SK-N-SH treated with all-trans-retinoic acid at 6 μM for 48 hours (cell line): ENCODE measurements around the gene VTA1.
"Not testable (repeated sequence)": the region's sequence is repeated elsewhere in the genome, so short reads cannot be mapped to it uniquely, and the experiment has no call there.

Experiments used
- ATAC-seq: fragments of 200-7000 bp; cut with Tn5 transposase; 3 replicates; pipeline ENCODE4 v1.9.1; 2020; ENCODE audit warnings: mild to moderate bottlenecking, moderate library complexity
- ARNTL ChIP-seq: fragments of 450-650 bp; formaldehyde crosslinking; IDR thresholded peaks from 2 replicates; pipeline ENCODE4 v1.5.0; 2020; ENCODE audit warnings: low read depth, mild to moderate bottlenecking, moderate library complexity, borderline replicate concordance
- BACH2 ChIP-seq: fragments of 250-450 bp; sonication (Bioruptor Pico); IDR thresholded peaks from 2 replicates; pipeline ENCODE4 v1.9.0; 2021; ENCODE audit warnings: mild to moderate bottlenecking, borderline replicate concordance
- CSDC2 ChIP-seq: fragments of 250-450 bp; sonication (Bioruptor Pico); IDR thresholded peaks from 2 replicates; pipeline ENCODE4 v1.5.0; 2020; ENCODE audit warnings: mild to moderate bottlenecking, moderate library complexity
- GLIS3 ChIP-seq: fragments of 250-450 bp; sonication (Bioruptor Pico); IDR thresholded peaks from 2 replicates; pipeline ENCODE4 v1.5.0; 2020; ENCODE audit warnings: mild to moderate bottlenecking, moderate library complexity
- ISL1 ChIP-seq: fragments of 250-450 bp; sonication (Bioruptor Pico); IDR thresholded peaks from 2 replicates; pipeline ENCODE4 v2.1.2; 2022; ENCODE audit warnings: mild to moderate bottlenecking, moderate library complexity
- OSR1 ChIP-seq: fragments of 250-450 bp; sonication (Bioruptor Pico); IDR thresholded peaks from 2 replicates; pipeline ENCODE4 v1.8.0; 2022; ENCODE audit warnings: moderate library complexity, mild to moderate bottlenecking, inconsistent platforms
- PPARA ChIP-seq: fragments of 250-450 bp; sonication (Bioruptor Pico); IDR thresholded peaks from 2 replicates; pipeline ENCODE4 v1.5.0; 2020; ENCODE audit warnings: mild to moderate bottlenecking, borderline replicate concordance
- RARB ChIP-seq: fragments of 250-450 bp; sonication (Bioruptor Pico); IDR thresholded peaks from 2 replicates; pipeline ENCODE4 v1.8.0; 2021; ENCODE audit warnings: mild to moderate bottlenecking, moderate library complexity
- SNAI2 ChIP-seq: fragments of 250-450 bp; sonication (Bioruptor Pico); IDR thresholded peaks from 2 replicates; pipeline ENCODE4 v1.5.0; 2020; ENCODE audit warnings: mild to moderate bottlenecking, moderate library complexity
- TCF4 ChIP-seq: fragments of 250-450 bp; sonication (Bioruptor Pico); IDR thresholded peaks from 2 replicates; pipeline ENCODE4 v1.8.0; 2021; ENCODE audit warnings: mild to moderate bottlenecking, moderate library complexity, borderline replicate concordance
- TOX ChIP-seq: fragments of 250-450 bp; sonication (Bioruptor Pico); IDR thresholded peaks from 2 replicates; pipeline ENCODE4 v1.8.0; 2021; ENCODE audit warnings: mild to moderate bottlenecking, moderate library complexity, borderline replicate concordance
- ZC3H10 ChIP-seq: fragments of 250-450 bp; sonication (Bioruptor Pico); IDR thresholded peaks from 2 replicates; pipeline ENCODE4 v1.5.1; 2021; ENCODE audit warnings: mild to moderate bottlenecking, moderate library complexity
- ZFP3 ChIP-seq: fragments of 250-450 bp; sonication (Bioruptor Pico); IDR thresholded peaks from 2 replicates; pipeline ENCODE4 v1.5.0; 2020; ENCODE audit warnings: mild to moderate bottlenecking, moderate library complexity
- ZFP30 ChIP-seq: fragments of 450-650 bp; formaldehyde crosslinking; IDR thresholded peaks from 2 replicates; pipeline ENCODE4 v1.5.0; 2022; ENCODE audit warnings: mild to moderate bottlenecking, moderate library complexity
- ZNF565 ChIP-seq: fragments of 450-650 bp; formaldehyde crosslinking; conservative IDR thresholded peaks from 2 replicates; pipeline ENCODE4 v1.5.0; 2020; ENCODE audit warnings: low read depth, mild to moderate bottlenecking, moderate library complexity
- ZNF70 ChIP-seq: fragments of 450-650 bp; formaldehyde crosslinking; IDR thresholded peaks from 2 replicates; pipeline ENCODE4 v1.5.0; 2020; ENCODE audit warnings: mild to moderate bottlenecking, moderate library complexity
- ZNF8 ChIP-seq: fragments of 450-650 bp; formaldehyde crosslinking; IDR thresholded peaks from 2 replicates; pipeline ENCODE4 v1.5.0; 2020; ENCODE audit warnings: mild to moderate bottlenecking, moderate library complexity
- TF ChIP-seq, protein P1 (sequence below): fragments of 250-450 bp; sonication (Bioruptor Pico); IDR thresholded peaks from 2 replicates; pipeline ENCODE4 v1.5.1; 2020; ENCODE audit warnings: low read depth, mild to moderate bottlenecking, moderate library complexity
- TF ChIP-seq, protein P2 (sequence below): fragments of 250-450 bp; sonication (Bioruptor Pico); IDR thresholded peaks from 2 replicates; pipeline ENCODE4 v1.8.0; 2021; ENCODE audit warnings: low read depth, mild to moderate bottlenecking, moderate library complexity, borderline replicate concordance
- TF ChIP-seq, protein P3 (sequence below): fragments of 250-450 bp; sonication (Bioruptor Pico); IDR thresholded peaks from 2 replicates; pipeline ENCODE4 v1.5.0; 2020; ENCODE audit warnings: mild to moderate bottlenecking, moderate library complexity
- TF ChIP-seq, protein P4 (sequence below): fragments of 250-450 bp; sonication (Bioruptor Pico); IDR thresholded peaks from 2 replicates; pipeline ENCODE4 v1.5.1; 2021; ENCODE audit warnings: mild to moderate bottlenecking, moderate library complexity

VTA1 gene

DNA sequence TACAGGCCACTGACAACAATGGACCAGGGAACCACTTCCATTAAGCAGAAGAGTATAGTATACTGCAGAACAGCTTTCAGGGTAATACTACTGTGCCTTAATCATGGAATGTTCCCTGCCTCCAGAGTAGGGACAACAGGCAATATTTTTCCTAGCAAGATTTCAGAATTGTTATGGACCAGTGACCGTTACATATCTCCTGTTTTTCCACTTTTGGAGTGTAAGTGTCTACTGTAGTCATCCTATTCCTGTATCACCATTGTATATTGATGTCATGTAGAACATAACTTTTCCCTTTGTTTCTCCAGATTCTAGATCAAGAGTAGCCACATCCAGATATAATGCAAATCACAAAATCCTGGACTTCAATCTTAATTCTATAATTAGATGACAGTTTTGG is 16.2 kb upstream of the VTA1 start:
- TF ChIP-seq RARB (no peak), CSDC2 (CRISPR knock-in tag) (no peak), ZNF8 (CRISPR knock-in tag) (no peak), ZFP3 (CRISPR knock-in tag) (no peak)
- no peak for ATAC-seq

DNA sequence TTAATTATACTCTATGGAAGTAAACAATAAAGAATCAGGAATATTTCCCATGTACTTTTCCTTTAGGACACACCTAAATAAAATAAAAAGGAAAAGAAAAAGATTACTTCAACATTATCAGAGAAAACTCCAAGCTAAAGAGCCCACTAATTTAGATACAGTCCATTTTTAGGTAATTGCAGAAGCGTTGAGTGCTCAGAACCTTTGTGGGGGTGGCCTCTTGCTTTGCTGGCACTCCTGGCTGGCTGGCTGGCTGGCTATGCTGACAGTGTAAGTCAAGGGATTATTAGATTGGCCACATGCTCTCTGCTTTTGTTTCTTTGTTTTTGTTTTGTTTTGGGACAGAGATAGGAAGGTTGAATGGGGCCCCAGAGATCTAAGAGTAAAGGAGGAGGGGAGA is 14.4 kb upstream of the VTA1 start, which contains the start of gene GJE1:
Gene GJE1, plus strand, starts transcription at position 301 of the 400 bp plus-strand sequence. CDS start 234 bp downstream, outside the sequence.
- no peak for ATAC-seq

DNA sequence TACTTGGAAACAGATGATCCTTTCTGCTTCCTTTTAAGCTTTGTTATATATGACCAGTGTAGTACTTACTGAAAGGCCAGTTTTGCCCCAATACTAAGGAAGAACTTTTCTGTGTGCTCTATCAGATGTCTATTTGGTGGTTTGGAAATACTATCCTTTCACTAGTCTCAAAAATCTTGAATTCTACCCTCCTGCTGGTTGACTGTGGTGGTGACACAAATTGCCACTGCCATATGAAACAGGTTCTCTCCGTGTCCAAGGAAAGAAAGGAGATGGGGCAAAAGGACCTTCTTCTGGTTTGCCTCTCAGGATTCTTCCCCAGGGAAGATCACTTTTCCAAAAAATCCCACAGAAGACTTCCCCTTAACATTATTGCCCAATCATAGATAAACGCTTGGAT is 8.2 kb upstream of the VTA1 start:
- no peak for ATAC-seq
- TF ChIP-seq, protein P1, sequence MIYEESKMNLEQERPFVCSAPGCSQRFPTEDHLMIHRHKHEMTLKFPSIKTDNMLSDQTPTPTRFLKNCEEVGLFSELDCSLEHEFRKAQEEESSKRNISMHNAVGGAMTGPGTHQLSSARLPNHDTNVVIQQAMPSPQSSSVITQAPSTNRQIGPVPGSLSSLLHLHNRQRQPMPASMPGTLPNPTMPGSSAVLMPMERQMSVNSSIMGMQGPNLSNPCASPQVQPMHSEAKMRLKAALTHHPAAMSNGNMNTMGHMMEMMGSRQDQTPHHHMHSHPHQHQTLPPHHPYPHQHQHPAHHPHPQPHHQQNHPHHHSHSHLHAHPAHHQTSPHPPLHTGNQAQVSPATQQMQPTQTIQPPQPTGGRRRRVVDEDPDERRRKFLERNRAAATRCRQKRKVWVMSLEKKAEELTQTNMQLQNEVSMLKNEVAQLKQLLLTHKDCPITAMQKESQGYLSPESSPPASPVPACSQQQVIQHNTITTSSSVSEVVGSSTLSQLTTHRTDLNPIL (CRISPR knock-in tag), result no peak
- TF ChIP-seq, protein P2, sequence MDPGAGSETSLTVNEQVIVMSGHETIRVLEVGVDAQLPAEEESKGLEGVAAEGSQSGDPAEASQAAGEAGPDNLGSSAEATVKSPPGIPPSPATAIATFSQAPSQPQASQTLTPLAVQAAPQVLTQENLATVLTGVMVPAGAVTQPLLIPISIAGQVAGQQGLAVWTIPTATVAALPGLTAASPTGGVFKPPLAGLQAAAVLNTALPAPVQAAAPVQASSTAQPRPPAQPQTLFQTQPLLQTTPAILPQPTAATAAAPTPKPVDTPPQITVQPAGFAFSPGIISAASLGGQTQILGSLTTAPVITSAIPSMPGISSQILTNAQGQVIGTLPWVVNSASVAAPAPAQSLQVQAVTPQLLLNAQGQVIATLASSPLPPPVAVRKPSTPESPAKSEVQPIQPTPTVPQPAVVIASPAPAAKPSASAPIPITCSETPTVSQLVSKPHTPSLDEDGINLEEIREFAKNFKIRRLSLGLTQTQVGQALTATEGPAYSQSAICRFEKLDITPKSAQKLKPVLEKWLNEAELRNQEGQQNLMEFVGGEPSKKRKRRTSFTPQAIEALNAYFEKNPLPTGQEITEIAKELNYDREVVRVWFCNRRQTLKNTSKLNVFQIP (CRISPR knock-in tag), result no peak
- TF ChIP-seq ARNTL (CRISPR knock-in tag) (no peak), ISL1 (CRISPR knock-in tag) (no peak), ZC3H10 (CRISPR knock-in tag) (no peak), BACH2 (CRISPR knock-in tag) (no peak), ZFP30 (CRISPR knock-in tag) (no peak), TCF4 (no peak), ZNF70 (CRISPR knock-in tag) (no peak), OSR1 (CRISPR knock-in tag) (no peak), RARB (no peak)
- TF ChIP-seq, protein P3, sequence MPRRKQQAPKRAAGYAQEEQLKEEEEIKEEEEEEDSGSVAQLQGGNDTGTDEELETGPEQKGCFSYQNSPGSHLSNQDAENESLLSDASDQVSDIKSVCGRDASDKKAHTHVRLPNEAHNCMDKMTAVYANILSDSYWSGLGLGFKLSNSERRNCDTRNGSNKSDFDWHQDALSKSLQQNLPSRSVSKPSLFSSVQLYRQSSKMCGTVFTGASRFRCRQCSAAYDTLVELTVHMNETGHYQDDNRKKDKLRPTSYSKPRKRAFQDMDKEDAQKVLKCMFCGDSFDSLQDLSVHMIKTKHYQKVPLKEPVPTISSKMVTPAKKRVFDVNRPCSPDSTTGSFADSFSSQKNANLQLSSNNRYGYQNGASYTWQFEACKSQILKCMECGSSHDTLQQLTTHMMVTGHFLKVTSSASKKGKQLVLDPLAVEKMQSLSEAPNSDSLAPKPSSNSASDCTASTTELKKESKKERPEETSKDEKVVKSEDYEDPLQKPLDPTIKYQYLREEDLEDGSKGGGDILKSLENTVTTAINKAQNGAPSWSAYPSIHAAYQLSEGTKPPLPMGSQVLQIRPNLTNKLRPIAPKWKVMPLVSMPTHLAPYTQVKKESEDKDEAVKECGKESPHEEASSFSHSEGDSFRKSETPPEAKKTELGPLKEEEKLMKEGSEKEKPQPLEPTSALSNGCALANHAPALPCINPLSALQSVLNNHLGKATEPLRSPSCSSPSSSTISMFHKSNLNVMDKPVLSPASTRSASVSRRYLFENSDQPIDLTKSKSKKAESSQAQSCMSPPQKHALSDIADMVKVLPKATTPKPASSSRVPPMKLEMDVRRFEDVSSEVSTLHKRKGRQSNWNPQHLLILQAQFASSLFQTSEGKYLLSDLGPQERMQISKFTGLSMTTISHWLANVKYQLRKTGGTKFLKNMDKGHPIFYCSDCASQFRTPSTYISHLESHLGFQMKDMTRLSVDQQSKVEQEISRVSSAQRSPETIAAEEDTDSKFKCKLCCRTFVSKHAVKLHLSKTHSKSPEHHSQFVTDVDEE, result no peak
- TF ChIP-seq, protein P4, sequence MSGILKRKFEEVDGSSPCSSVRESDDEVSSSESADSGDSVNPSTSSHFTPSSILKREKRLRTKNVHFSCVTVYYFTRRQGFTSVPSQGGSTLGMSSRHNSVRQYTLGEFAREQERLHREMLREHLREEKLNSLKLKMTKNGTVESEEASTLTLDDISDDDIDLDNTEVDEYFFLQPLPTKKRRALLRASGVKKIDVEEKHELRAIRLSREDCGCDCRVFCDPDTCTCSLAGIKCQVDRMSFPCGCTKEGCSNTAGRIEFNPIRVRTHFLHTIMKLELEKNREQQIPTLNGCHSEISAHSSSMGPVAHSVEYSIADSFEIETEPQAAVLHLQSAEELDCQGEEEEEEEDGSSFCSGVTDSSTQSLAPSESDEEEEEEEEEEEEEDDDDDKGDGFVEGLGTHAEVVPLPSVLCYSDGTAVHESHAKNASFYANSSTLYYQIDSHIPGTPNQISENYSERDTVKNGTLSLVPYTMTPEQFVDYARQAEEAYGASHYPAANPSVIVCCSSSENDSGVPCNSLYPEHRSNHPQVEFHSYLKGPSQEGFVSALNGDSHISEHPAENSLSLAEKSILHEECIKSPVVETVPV (CRISPR knock-in tag), result no peak

More for the DNA sequence above, 14.4 kb upstream of the VTA1 start, which contains the start of gene GJE1:
- no peak for TF ChIP-seq ZNF565 (CRISPR knock-in tag)
- no peak for TF ChIP-seq ZNF70 (CRISPR knock-in tag)
- TF ChIP-seq ZC3H10 (CRISPR knock-in tag), result no peak
- TF ChIP-seq, protein P3, result no peak
- no peak for TF ChIP-seq ISL1 (CRISPR knock-in tag)
- no peak for TF ChIP-seq RARB
- TF ChIP-seq ZFP30 (CRISPR knock-in tag), result no peak
- no peak for TF ChIP-seq TOX (CRISPR knock-in tag)
- no peak for TF ChIP-seq GLIS3 (CRISPR knock-in tag)
- no peak for TF ChIP-seq SNAI2 (CRISPR knock-in tag)
- TF ChIP-seq, protein P2 (CRISPR knock-in tag), result no peak
- TF ChIP-seq PPARA (CRISPR knock-in tag), result no peak
- TF ChIP-seq, protein P1 (CRISPR knock-in tag), result no peak
- no peak for TF ChIP-seq CSDC2 (CRISPR knock-in tag)

DNA sequence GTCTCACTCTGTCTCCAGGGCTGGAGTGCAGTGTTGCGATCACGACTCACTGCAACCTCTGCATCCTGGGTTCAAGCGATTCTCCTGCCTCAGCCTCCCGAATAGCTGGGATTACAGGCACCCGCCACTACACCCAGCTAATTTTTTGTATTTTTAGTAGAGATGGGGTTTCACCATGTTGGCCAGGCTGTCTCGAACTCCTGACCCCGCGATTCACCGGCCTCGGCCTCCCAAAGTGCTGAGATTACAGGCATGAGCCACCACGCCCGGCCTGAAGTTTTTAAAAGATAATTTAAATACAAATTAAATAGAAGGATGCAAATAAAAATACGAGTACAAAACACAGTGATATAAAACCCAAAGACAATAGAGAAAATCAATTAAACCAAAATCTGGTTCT is 5.5 kb upstream of the VTA1 start:
- ATAC-seq, result not testable (repeated sequence)
